Neural cell (in vitro differentiated cells): ENCODE measurements around the gene CHN1. TPM values are rescaled to one million over a fixed set of nuclear protein-coding genes. Genes with fewer than 3 reads are reported as not detected.

Source experiments
- H2AFZ ChIP-seq: fragments of 200-600, 300-800 bp; sonication (generic), shearing (Covaris generic); 2 replicates; pipeline ENCODE4 v1.6.0; 2014; ENCODE audit warnings: low read depth, mild to moderate bottlenecking, antibody characterized with exemption, low read length, moderate library complexity
- H3F3A ChIP-seq: fragments of 200-600 bp; shearing (Covaris generic); 2 replicates; pipeline ENCODE4 v1.6.1; 2016; ENCODE audit warnings: mild to moderate bottlenecking, moderate library complexity, mixed read lengths, antibody characterized with exemption, low read length; ENCODE audit not compliant: insufficient read depth, poor library complexity, severe bottlenecking
- H3K27ac ChIP-seq: fragments of 200-600, 300-800 bp; sonication (generic), shearing (Covaris generic); 2 replicates; pipeline ENCODE4 v1.5.1; 2014; ENCODE audit warnings: mild to moderate bottlenecking, low read length, moderate library complexity
- H3K27me3 ChIP-seq: fragments of 300-800, 200-600 bp; sonication (generic), shearing (Covaris generic); 2 replicates; pipeline ENCODE4 v1.6.0; 2014; ENCODE audit warnings: mild to moderate bottlenecking, low read depth, low read length, moderate library complexity; ENCODE audit not compliant: insufficient read depth
- H3K36me3 ChIP-seq: fragments of 300-800, 200-600 bp; sonication (generic), shearing (Covaris generic); 2 replicates; pipeline ENCODE4 v1.5.1; 2014; ENCODE audit warnings: mild to moderate bottlenecking, antibody characterized with exemption, low read length, moderate library complexity; ENCODE audit not compliant: insufficient read depth
- H3K4me2 ChIP-seq: fragments of 300-800, 200-600 bp; sonication (generic), shearing (Covaris generic); 2 replicates; pipeline ENCODE4 v1.6.0; 2014; ENCODE audit warnings: mild to moderate bottlenecking, low read length
- H3K4me3 ChIP-seq: fragments of 300-800, 200-600 bp; sonication (generic), shearing (Covaris generic); 2 replicates; pipeline ENCODE4 v1.5.1; 2014; ENCODE audit warnings: mild to moderate bottlenecking, low read length, moderate library complexity
- H3K79me2 ChIP-seq: fragments of 200-600 bp; shearing (Covaris generic); replicated peaks from 2 replicates; pipeline ENCODE4 v1.6.0; 2014; ENCODE audit warnings: mild to moderate bottlenecking, low read length, moderate library complexity; ENCODE audit not compliant: insufficient read depth
- H3K9ac ChIP-seq: fragments of 300-800, 200-600 bp; sonication (generic), shearing (Covaris generic); 2 replicates; pipeline ENCODE4 v1.6.1; 2016; ENCODE audit warnings: mild to moderate bottlenecking, low read length, mixed read lengths
- H3K9me2 ChIP-seq: fragments of 200-600 bp; shearing (Covaris generic); 2 replicates; pipeline ENCODE4 v1.6.1; 2016; ENCODE audit warnings: mild to moderate bottlenecking, low read length, mixed read lengths; ENCODE audit not compliant: insufficient read depth
- H3K9me3 ChIP-seq: fragments of 200-600, 300-800 bp; sonication (generic), shearing (Covaris generic); 2 replicates; pipeline ENCODE4 v1.6.1; 2016; ENCODE audit warnings: mild to moderate bottlenecking, mixed run types, low read length, moderate library complexity, mixed read lengths
- H4K20me1 ChIP-seq: fragments of 200-600 bp; shearing (Covaris generic); 2 replicates; pipeline ENCODE4 v1.6.1; 2016; ENCODE audit warnings: mild to moderate bottlenecking, mixed run types; ENCODE audit not compliant: insufficient read depth
- EP300 ChIP-seq: fragments of 450-650 bp; conservative IDR thresholded peaks from 2 replicates; pipeline ENCODE4 v1.6.1; 2014; ENCODE audit warnings: antibody characterized with exemption, mild to moderate bottlenecking, moderate library complexity; ENCODE audit not compliant: poor library complexity, severe bottlenecking
- EZH2 ChIP-seq: fragments of 200-600, 300-800 bp; shearing (Covaris generic), sonication (generic); IDR thresholded peaks from 2 replicates; pipeline ENCODE4 v1.6.1; 2014; ENCODE audit warnings: antibody characterized with exemption, low read length, borderline replicate concordance, mild to moderate bottlenecking; ENCODE audit not compliant: insufficient read depth, poor library complexity, severe bottlenecking
- MXI1 ChIP-seq: fragments of 450-650 bp; conservative IDR thresholded peaks from 2 replicates; pipeline ENCODE4 v1.6.1; 2014; ENCODE audit warnings: antibody characterized with exemption, mild to moderate bottlenecking; ENCODE audit not compliant: poor library complexity, severe bottlenecking
- POLR2AphosphoS5 ChIP-seq: IDR thresholded peaks from 2 replicates; pipeline ENCODE4 v1.6.1; 2012
- RAD21 ChIP-seq: fragments of 450-650 bp; conservative IDR thresholded peaks from 2 replicates; pipeline ENCODE4 v1.6.1; 2014; ENCODE audit warnings: antibody characterized with exemption, mild to moderate bottlenecking, moderate library complexity
- SMC3 ChIP-seq: fragments of 450-650 bp; conservative IDR thresholded peaks from 2 replicates; pipeline ENCODE4 v1.6.1; 2014; ENCODE audit warnings: antibody characterized with exemption, mild to moderate bottlenecking, moderate library complexity; ENCODE audit not compliant: poor library complexity
- TAF1 ChIP-seq: IDR thresholded peaks from 2 replicates; pipeline ENCODE4 v1.6.1; 2012; ENCODE audit warnings: low read depth
- polyA plus RNA-seq: library from polyadenylated mRNA; depleted of rRNA; stranded (reverse); fragments of >200 nt; gene quantifications from 2 replicates; pipeline ENCODE4 v1.2.3, GENCODE V29; 2014
- TF ChIP-seq, protein P1 (sequence below): IDR thresholded peaks from 2 replicates; pipeline ENCODE4 v1.6.1; 2012; ENCODE audit warnings: borderline replicate concordance
- TF ChIP-seq, protein P2 (sequence below): fragments of 450-650 bp; IDR thresholded peaks from 2 replicates; pipeline ENCODE4 v1.5.1; 2014; ENCODE audit warnings: antibody characterized with exemption, mild to moderate bottlenecking, moderate library complexity; ENCODE audit not compliant: poor library complexity, severe bottlenecking

CHN1 gene
- polyA plus RNA-seq, 1 donor from 2014 or later, result 133 TPM

DNA sequence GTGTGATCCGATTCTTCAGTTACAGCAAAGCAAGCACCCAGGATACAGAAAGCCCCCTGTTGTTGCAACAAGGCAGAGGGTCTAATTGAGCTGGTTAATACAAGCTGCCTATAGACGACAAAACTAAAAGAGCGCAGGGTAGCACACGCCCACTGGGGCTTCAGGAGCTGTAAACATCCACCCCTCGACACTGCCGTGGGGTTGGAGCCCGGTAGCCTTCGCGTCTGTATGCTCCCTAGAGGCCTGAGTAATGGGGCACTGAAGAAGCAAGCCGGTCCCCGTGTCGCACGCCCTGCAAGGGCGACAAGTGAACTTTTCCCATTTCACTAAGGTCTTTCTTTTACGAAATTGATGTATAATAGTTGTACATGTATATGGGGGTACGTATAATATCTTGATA, 216.2 kb downstream of the CHN1 start:
- H3K9me3 ChIP-seq, result no peaks in the 10 kb centered on the region
- no peaks in the 10 kb centered on the region for H3K79me2 ChIP-seq
- no peak overlapping the region for H3K4me3 ChIP-seq
- no peaks in the 10 kb centered on the region for H3F3A ChIP-seq
- H2AFZ ChIP-seq, result no peak overlapping the region
- no peak overlapping the region for H3K27ac ChIP-seq
- H3K9ac ChIP-seq, result no peak overlapping the region
- H3K4me2 ChIP-seq, result no peak overlapping the region
- no peaks in the 10 kb centered on the region for H3K36me3 ChIP-seq
- H3K9me2 ChIP-seq, result no peaks in the 10 kb centered on the region
- no peaks in the 10 kb centered on the region for H4K20me1 ChIP-seq
- TF ChIP-seq EZH2 (no peak), POLR2AphosphoS5 (no peak), TAF1 (no peak), RAD21 (no peak), EP300 (no peak), SMC3 (no peak), MXI1 (no peak)
- TF ChIP-seq, protein P1, sequence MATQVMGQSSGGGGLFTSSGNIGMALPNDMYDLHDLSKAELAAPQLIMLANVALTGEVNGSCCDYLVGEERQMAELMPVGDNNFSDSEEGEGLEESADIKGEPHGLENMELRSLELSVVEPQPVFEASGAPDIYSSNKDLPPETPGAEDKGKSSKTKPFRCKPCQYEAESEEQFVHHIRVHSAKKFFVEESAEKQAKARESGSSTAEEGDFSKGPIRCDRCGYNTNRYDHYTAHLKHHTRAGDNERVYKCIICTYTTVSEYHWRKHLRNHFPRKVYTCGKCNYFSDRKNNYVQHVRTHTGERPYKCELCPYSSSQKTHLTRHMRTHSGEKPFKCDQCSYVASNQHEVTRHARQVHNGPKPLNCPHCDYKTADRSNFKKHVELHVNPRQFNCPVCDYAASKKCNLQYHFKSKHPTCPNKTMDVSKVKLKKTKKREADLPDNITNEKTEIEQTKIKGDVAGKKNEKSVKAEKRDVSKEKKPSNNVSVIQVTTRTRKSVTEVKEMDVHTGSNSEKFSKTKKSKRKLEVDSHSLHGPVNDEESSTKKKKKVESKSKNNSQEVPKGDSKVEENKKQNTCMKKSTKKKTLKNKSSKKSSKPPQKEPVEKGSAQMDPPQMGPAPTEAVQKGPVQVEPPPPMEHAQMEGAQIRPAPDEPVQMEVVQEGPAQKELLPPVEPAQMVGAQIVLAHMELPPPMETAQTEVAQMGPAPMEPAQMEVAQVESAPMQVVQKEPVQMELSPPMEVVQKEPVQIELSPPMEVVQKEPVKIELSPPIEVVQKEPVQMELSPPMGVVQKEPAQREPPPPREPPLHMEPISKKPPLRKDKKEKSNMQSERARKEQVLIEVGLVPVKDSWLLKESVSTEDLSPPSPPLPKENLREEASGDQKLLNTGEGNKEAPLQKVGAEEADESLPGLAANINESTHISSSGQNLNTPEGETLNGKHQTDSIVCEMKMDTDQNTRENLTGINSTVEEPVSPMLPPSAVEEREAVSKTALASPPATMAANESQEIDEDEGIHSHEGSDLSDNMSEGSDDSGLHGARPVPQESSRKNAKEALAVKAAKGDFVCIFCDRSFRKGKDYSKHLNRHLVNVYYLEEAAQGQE, result no peak
- TF ChIP-seq, protein P2, sequence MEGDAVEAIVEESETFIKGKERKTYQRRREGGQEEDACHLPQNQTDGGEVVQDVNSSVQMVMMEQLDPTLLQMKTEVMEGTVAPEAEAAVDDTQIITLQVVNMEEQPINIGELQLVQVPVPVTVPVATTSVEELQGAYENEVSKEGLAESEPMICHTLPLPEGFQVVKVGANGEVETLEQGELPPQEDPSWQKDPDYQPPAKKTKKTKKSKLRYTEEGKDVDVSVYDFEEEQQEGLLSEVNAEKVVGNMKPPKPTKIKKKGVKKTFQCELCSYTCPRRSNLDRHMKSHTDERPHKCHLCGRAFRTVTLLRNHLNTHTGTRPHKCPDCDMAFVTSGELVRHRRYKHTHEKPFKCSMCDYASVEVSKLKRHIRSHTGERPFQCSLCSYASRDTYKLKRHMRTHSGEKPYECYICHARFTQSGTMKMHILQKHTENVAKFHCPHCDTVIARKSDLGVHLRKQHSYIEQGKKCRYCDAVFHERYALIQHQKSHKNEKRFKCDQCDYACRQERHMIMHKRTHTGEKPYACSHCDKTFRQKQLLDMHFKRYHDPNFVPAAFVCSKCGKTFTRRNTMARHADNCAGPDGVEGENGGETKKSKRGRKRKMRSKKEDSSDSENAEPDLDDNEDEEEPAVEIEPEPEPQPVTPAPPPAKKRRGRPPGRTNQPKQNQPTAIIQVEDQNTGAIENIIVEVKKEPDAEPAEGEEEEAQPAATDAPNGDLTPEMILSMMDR, result no peak
- no peaks in the 10 kb centered on the region for H3K27me3 ChIP-seq

DNA sequence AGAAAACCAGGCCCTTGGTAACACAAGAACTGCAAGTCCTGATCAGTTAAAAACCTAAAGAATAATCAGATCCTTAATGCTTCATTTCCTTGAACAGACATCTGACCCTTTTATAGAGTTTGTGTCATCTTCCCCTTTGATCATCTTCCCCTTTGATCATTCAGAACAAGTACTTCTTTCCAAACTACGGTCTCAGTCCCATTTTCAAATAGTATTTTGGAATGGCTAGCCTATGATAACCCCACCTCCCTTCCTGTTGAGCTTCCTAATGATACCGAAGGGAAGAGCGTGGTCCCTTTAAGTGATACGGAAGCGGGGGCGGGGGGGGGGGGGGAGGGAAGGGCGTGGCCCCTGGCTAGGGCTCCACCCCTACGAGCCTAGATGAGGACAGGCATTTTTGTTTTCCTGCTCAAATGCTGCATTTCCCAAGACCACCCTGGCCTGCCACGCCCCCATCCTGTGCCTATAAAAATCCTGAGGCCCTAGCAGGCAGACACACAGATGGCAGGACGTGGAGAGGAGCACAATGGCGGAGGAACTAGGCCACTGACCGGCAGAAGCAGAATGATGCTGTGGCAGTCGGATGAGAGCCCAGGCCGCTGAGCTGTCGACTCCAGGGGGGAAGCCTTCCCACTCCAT, 216.8 kb downstream of the CHN1 start:
- H2AFZ ChIP-seq, result no peak overlapping the region
- no peak overlapping the region for H3K4me2 ChIP-seq
- no peaks in the 10 kb centered on the region for H3K27me3 ChIP-seq
- no peaks in the 10 kb centered on the region for H3F3A ChIP-seq
- H3K4me3 ChIP-seq, result no peak overlapping the region
- TF ChIP-seq EP300, result no peak
- no peak for TF ChIP-seq MXI1
- TF ChIP-seq POLR2AphosphoS5, result no peak
- no peak for TF ChIP-seq SMC3
- TF ChIP-seq, protein P1, result no peak
- TF ChIP-seq TAF1, result no peak
- TF ChIP-seq, protein P2, result no peak
- TF ChIP-seq RAD21, result no peak
- TF ChIP-seq EZH2, result no peak
- no peak overlapping the region for H3K27ac ChIP-seq
- H3K9me2 ChIP-seq, result no peaks in the 10 kb centered on the region
- no peaks in the 10 kb centered on the region for H3K36me3 ChIP-seq
- no peaks in the 10 kb centered on the region for H3K9me3 ChIP-seq
- no peaks in the 10 kb centered on the region for H4K20me1 ChIP-seq
- H3K79me2 ChIP-seq, result no peaks in the 10 kb centered on the region
- no peak overlapping the region for H3K9ac ChIP-seq
